Umbilical cord (tissue), 2 donors: ENCODE data around the gene AAGAB. TPM values are rescaled to one million over a fixed set of nuclear protein-coding genes. Genes with fewer than 3 reads are reported as not detected.
"Not testable (repeated sequence)": the region's sequence is repeated elsewhere in the genome, so short reads cannot be mapped to it uniquely, and the experiment has no call there.

ENCODE experiments used
- DNase-seq: peaks from one replicate; pipeline ENCODE4 v3.0.0-alpha.2; 2015; ENCODE audit warnings: low spot score
- total RNA-seq: library from RNA; depleted of rRNA; stranded (reverse); fragments of >200 nt; gene quantifications from one replicate; pipeline ENCODE4 v1.2.3, GENCODE V29; 2014; ENCODE audit warnings: low replicate concordance; ENCODE audit not compliant: insufficient read depth

AAGAB gene
- 25.0 TPM for total RNA-seq

- DNase-seq: peak; percentile 97
These were observed at the start of gene AAGAB, which contains the start of gene IQCH for GRCh38 chr15:67254238-67255175. Gene AAGAB (minus strand): TSS chr15:67254661. CDS start chr15:67254631, 30 bp downstream. Gene IQCH (plus strand): TSS chr15:67254786. CDS start chr15:67254897, 111 bp downstream.

GRCh38 chr15:67303490-67304363 lies 49.3 kb upstream of the AAGAB start:
- peak; percentile 38 for DNase-seq

- no peak for DNase-seq
These were observed 46.0 kb upstream of the AAGAB start for GRCh38 chr15:67300266-67301025.

- no peak for DNase-seq
These were observed 42.2 kb upstream of the AAGAB start for GRCh38 chr15:67296684-67297083.

GRCh38 chr15:67296188-67296587 lies 41.7 kb upstream of the AAGAB start:
- no peak for DNase-seq

- no peak for DNase-seq
These were observed 35.9 kb upstream of the AAGAB start for GRCh38 chr15:67290319-67290718.

- DNase-seq: not testable (repeated sequence)
These were observed 31.9 kb upstream of the AAGAB start for GRCh38 chr15:67286400-67286799.

- not testable (repeated sequence) for DNase-seq
These were observed 31.2 kb upstream of the AAGAB start for GRCh38 chr15:67285625-67286024.

- peak; percentile 5 for DNase-seq
These were observed 27.3 kb upstream of the AAGAB start for GRCh38 chr15:67281714-67282113.

GRCh38 chr15:67280217-67280616 lies 25.8 kb upstream of the AAGAB start:
- no peak for DNase-seq

GRCh38 chr15:67276666-67277065 lies 22.2 kb upstream of the AAGAB start:
- no peak for DNase-seq

- no peak for DNase-seq
These were observed 19.8 kb upstream of the AAGAB start for GRCh38 chr15:67274236-67274635.

- DNase-seq: no peak
These were observed 13.8 kb upstream of the AAGAB start for GRCh38 chr15:67267951-67268941.

GRCh38 chr15:67267440-67267839 lies 13.0 kb upstream of the AAGAB start:
- DNase-seq: no peak

GRCh38 chr15:67266870-67267269 lies 12.4 kb upstream of the AAGAB start:
- DNase-seq: no peak

- no peak for DNase-seq
These were observed 5.3 kb upstream of the AAGAB start for GRCh38 chr15:67259806-67260205.

- DNase-seq: no peak
These were observed 4.9 kb upstream of the AAGAB start for GRCh38 chr15:67259379-67259778.

- DNase-seq: not testable (repeated sequence)
These were observed 4.0 kb upstream of the AAGAB start for GRCh38 chr15:67258412-67258811.

- DNase-seq: no peak
These were observed 1.6 kb upstream of the AAGAB start for GRCh38 chr15:67256051-67256450.
